ENCODE data around the gene PMM2.

PMM2 gene

GRCh38 chr16:8853611-8854010 is 56.0 kb downstream of the PMM2 start:
- no peak for DNase-seq

- no peak for DNase-seq
Measured at GRCh38 chr16:8854298-8854948, 56.8 kb downstream of the PMM2 start.

GRCh38 chr16:8855051-8855786 is 57.6 kb downstream of the PMM2 start:
- no peak for DNase-seq

DNA sequence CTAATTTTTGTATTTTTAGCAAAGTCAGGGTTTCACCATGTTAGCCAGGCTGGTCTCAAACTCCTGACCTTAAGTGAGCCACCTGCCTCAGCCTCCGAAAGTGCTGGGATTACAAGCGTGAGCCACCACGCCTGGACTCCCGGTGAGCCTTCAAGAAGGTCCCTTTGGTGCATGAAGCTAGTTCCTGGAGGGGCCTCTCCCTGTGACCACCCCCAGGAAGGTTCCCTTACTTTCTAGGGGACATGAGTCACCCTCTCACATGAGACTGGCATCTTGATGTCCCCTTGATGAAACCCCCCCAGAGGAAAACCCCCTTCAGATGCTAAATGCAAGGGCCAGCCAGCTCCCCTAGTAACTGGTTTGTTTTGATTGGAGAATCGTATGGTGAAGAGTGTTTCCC is 58.3 kb downstream of the PMM2 start:
- DNase-seq = no peak

GRCh38 chr16:8858994-8859912 is 61.6 kb downstream of the PMM2 start:
- DNase-seq = no peak

DNA sequence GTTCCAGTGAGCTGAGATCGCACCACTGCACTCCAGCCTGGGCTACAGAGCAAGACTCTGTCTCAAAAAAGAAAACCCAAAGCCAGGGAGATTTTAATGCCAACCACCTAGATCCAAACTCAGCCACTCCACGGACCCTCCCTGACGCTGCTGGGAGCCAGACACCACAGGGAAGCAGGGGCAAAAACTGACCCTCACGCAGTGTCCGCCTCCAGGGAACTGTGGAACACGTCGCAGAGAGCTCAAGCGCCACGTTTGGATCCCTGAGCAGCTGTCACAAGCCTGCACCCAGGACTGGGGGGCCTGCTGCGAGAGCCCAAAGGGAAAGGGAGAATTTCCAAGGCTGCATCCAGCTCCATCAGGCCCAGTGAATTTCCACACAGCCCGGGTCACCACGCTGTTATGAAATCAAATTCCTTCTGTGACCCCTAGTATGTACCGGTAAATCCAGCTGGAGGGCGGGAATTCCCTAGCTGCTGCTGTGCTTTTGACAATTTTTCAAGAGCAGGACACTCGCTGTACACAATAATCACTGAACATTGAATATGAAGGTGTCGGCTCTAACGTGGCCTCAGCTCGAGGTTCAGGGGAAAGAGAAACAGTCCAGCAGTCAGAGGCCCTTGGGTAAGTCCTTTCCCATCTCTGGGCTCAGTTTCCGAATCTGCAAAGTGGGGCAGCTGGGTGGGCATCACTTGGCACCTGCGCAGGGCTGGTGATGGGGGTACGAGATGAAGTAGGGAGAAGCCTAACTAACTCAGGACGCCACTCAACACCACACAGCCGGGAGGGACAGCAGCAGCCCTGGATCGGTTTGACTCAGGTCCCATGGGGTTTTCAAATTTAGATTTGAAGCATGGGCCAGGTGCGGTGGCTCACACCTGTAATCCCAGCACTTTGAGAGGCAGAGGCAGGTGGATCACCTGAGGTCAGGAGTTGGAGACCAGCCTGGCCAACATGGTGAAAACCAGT is 62.6 kb downstream of the PMM2 start:
- no peak for DNase-seq

DNA sequence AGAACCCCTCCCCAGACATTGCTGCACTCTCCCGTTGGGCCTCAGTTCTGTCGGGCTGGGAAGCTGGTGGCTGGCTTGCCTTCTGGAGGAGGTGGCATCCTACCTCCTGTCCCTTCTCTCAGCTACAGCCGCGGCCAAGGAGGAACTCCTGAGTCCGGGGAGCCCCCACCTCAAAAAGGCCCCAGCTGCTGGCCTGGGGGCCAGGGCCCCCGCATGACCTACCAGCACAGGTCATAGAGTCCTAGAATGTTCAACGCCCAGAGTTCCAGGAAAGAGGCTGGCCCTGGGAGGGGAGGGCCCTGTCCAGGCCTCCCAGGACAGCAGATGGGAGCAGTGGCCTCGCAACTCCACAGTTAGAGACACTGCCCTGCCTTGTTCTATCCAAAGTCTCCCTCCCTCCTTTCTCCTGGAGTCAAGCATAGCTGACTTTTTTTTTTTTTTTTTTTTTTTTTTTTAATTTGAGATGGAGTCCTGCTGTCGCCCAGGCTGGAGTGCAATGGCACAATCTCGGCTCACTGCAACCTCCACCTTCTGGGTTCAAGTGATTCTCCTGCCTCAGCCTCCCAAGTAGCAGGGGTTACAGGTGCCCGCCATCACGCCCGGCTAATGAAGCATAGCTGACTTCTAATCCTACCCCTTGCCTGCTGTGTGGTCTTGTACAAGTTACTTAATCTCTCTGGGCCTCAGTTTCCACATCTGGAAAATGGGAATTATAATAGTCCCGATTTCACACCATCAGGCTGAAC is 64.1 kb downstream of the PMM2 start:
- DNase-seq = no peak

DNA sequence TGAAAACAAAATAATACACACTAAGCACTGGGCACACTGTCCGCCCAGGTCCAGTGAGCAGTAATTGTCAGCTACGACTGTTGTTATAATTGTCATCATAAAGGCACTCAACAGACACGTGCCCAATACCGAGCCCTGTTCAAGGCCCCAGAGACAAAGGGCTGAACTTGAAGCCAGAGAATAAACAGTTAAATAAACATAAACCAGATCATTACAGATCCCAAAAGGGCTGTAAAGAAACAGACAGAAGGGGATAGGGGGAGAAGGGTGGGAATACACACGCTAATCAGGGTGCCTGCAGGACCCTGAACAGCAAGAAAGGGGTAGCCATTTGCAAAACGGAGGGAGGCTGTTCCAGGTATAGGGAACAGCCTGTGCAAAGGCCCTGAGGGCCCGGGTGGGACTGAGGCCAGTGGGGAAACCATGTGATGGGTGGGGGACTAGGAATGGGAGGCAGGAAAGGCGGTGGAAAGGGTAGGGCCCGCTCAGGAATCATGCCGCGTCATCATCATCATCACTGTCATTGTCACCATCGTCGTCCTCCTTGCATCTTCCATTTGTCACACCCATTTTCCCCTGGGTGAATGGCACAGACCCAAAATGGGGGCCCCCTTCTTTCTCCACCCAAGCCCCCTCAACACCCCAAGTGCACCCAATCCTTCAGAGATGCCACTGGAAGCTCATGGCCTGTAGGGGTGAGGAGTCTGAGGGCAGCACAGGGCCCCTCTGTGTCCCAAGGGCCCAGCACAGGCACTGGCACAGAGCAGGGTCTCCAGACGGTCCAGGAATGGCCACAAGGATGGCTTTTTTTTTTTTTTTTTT is 64.9 kb downstream of the PMM2 start:
- no peak for DNase-seq

- no peak for DNase-seq
Measured at GRCh38 chr16:8863594-8864424, 66.2 kb downstream of the PMM2 start.

DNA sequence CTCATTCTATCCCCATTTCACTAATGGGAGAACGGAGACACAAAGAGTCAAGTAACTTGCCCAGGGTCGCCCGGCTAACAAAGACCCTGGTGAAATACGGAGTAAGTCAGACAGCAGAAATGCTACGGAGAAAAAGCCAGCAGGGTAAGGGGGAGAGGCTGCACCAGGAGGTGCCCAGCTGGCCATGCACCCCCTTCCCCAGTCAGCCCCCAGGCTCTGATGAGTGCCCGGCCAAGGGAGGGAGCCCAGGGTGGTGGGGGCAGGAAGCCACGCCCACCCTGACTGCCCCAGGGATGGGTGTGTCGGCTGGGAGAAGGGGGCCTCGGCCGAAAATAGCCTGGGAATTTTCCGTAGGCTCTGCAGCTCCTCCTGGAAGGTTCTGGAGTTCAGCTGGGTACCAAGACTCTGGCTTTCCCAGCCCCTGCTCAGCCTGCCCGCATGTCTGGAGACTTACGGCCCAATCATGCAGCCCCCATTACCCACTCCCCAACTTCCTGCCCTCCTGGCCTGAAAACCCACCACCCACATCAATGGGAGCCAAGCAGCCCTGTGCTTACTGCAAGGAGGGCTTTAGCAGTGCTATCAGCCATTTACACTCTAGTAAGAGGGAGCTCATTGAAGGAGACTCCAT is 67.0 kb downstream of the PMM2 start:
- no peak for DNase-seq

GRCh38 chr16:8865145-8865882 is 67.7 kb downstream of the PMM2 start:
- no peak for DNase-seq

- no peak for DNase-seq
Measured at GRCh38 chr16:8866118-8866883, 68.7 kb downstream of the PMM2 start.

- DNase-seq = no peak
Measured at GRCh38 chr16:8866884-8867215, 69.2 kb downstream of the PMM2 start.

GRCh38 chr16:8867216-8867931 is 69.7 kb downstream of the PMM2 start:
- no peak for DNase-seq

DNA sequence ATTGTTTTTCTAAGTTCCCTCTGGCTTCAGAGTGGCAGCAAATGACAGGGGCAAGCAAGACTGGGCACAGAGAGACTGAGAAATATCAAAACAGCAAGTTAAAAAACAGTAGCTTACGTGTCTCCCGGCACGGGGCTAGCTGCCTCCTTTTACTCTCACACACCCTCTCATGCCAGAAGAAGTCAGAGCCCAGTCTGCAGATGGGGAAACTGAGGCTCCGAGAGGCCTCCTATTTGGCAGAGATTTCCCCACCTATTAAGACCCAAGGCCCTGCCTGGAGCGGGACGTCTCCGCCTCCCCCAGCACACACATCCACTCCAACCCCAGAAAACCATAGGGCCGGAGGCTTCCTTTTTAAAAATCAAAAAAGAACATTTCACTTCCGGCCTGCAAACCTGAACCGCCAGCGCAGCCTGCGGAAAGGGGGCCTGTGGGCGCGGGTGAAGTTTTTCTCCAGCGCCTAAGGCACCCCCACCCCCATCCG is 70.3 kb downstream of the PMM2 start:
- no peak for DNase-seq

GRCh38 chr16:8868416-8869211 is 71.0 kb downstream of the PMM2 start, which contains the start of gene CARHSP1:
Gene CARHSP1, minus strand, starts transcription at chr16:8869006. Its CDS starts 9,678 bp downstream, at chr16:8859328.
- DNase-seq = peak; percentile 87

Data from DMS153 (cell line).